Measurements from ENCODE around the gene WDR45B.

GRCh38 chr17:82574041-82574440, 74.2 kb downstream of the WDR45B start:
- TF ChIP-seq, protein P1, sequence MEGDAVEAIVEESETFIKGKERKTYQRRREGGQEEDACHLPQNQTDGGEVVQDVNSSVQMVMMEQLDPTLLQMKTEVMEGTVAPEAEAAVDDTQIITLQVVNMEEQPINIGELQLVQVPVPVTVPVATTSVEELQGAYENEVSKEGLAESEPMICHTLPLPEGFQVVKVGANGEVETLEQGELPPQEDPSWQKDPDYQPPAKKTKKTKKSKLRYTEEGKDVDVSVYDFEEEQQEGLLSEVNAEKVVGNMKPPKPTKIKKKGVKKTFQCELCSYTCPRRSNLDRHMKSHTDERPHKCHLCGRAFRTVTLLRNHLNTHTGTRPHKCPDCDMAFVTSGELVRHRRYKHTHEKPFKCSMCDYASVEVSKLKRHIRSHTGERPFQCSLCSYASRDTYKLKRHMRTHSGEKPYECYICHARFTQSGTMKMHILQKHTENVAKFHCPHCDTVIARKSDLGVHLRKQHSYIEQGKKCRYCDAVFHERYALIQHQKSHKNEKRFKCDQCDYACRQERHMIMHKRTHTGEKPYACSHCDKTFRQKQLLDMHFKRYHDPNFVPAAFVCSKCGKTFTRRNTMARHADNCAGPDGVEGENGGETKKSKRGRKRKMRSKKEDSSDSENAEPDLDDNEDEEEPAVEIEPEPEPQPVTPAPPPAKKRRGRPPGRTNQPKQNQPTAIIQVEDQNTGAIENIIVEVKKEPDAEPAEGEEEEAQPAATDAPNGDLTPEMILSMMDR (IDR thresholded peaks at IDR 0.05; ENCODE audit: poor library complexity), result no peak
- TF ChIP-seq EZH2 (IDR thresholded peaks at IDR 0.05; ENCODE audit: borderline replicate concordance) (no peak), EZH2phosphoT487 (IDR thresholded peaks at IDR 0.05; ENCODE audit: low read depth, severe bottlenecking, unreplicated experiment) (no peak)

Data from hepatocyte (in vitro differentiated cells).